Measurements from ENCODE around the gene TCAP. TPM values are rescaled to one million over a fixed set of nuclear protein-coding genes. Genes with fewer than 3 reads are reported as not detected.

TCAP gene
- polyA plus RNA-seq, 1 donor from 2014 or later, result 3.7 TPM

DNA sequence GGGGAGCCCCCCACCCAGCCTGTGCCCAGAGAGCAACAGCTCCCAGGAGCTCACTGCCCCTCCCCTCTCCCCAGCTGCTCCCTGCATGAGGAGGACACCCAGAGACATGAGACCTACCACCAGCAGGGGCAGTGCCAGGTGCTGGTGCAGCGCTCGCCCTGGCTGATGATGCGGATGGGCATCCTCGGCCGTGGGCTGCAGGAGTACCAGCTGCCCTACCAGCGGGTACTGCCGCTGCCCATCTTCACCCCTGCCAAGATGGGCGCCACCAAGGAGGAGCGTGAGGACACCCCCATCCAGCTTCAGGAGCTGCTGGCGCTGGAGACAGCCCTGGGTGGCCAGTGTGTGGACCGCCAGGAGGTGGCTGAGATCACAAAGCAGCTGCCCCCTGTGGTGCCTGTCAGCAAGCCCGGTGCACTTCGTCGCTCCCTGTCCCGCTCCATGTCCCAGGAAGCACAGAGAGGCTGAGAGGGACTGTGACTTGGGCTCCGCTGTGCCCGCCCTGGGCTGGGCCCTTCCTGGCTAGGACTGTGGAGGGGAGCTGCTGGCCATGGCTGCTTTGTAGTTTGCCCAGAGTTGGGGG, 584 bp downstream of the TCAP start:
- H3F3A ChIP-seq (ENCODE audit: insufficient read depth, low read length, poor library complexity, severe bottlenecking), result no peaks in the 10 kb centered on the region
- no peak overlapping the region for H3K4me2 ChIP-seq (ENCODE audit: low read length)
- H3K9me2 ChIP-seq (ENCODE audit: insufficient read depth, low read length), result no peaks in the 10 kb centered on the region
- H3K36me3 ChIP-seq (ENCODE audit: insufficient read depth, low read length), result no peaks in the 10 kb centered on the region
- H4K20me1 ChIP-seq (ENCODE audit: insufficient read depth), result no peaks in the 10 kb centered on the region
- H2AFZ ChIP-seq (ENCODE audit: low read depth, low read length), result no peak overlapping the region
- peaks cover 19% of the 10 kb centered on the region for H3K27me3 ChIP-seq (ENCODE audit: insufficient read depth, low read depth, low read length)
- H3K27ac ChIP-seq (ENCODE audit: low read length), result no peak overlapping the region
- no peak overlapping the region for H3K9ac ChIP-seq (ENCODE audit: low read length)
- H3K79me2 ChIP-seq (replicated peaks; ENCODE audit: insufficient read depth, low read length), result no peaks in the 10 kb centered on the region
- H3K4me3 ChIP-seq (ENCODE audit: low read length), result no peak overlapping the region
- H3K9me3 ChIP-seq (ENCODE audit: low read length), result no peaks in the 10 kb centered on the region
- TF ChIP-seq CTCF (IDR thresholded peaks at IDR 0.05; ENCODE audit: poor library complexity, severe bottlenecking) (no peak), RAD21 (conservative IDR thresholded peaks at IDR 0.05) (no peak), EP300 (conservative IDR thresholded peaks at IDR 0.05; ENCODE audit: poor library complexity, severe bottlenecking) (no peak)
- TF ChIP-seq, protein P1, sequence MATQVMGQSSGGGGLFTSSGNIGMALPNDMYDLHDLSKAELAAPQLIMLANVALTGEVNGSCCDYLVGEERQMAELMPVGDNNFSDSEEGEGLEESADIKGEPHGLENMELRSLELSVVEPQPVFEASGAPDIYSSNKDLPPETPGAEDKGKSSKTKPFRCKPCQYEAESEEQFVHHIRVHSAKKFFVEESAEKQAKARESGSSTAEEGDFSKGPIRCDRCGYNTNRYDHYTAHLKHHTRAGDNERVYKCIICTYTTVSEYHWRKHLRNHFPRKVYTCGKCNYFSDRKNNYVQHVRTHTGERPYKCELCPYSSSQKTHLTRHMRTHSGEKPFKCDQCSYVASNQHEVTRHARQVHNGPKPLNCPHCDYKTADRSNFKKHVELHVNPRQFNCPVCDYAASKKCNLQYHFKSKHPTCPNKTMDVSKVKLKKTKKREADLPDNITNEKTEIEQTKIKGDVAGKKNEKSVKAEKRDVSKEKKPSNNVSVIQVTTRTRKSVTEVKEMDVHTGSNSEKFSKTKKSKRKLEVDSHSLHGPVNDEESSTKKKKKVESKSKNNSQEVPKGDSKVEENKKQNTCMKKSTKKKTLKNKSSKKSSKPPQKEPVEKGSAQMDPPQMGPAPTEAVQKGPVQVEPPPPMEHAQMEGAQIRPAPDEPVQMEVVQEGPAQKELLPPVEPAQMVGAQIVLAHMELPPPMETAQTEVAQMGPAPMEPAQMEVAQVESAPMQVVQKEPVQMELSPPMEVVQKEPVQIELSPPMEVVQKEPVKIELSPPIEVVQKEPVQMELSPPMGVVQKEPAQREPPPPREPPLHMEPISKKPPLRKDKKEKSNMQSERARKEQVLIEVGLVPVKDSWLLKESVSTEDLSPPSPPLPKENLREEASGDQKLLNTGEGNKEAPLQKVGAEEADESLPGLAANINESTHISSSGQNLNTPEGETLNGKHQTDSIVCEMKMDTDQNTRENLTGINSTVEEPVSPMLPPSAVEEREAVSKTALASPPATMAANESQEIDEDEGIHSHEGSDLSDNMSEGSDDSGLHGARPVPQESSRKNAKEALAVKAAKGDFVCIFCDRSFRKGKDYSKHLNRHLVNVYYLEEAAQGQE (IDR thresholded peaks at IDR 0.05; ENCODE audit: borderline replicate concordance), result no peak

GRCh38 chr17:39666231-39666600, 1.1 kb downstream of the TCAP start:
- Histone ChIP-seq H2AFZ (ENCODE audit: low read depth, low read length) (no peak overlapping the region), H3K4me2 (ENCODE audit: low read length) (no peak overlapping the region), H4K20me1 (ENCODE audit: insufficient read depth) (no peaks in the 10 kb centered on the region), H3K9me2 (ENCODE audit: insufficient read depth, low read length) (no peaks in the 10 kb centered on the region), H3F3A (ENCODE audit: insufficient read depth, low read length, poor library complexity, severe bottlenecking) (no peaks in the 10 kb centered on the region), H3K36me3 (ENCODE audit: insufficient read depth, low read length) (no peaks in the 10 kb centered on the region), H3K9me3 (ENCODE audit: low read length) (no peaks in the 10 kb centered on the region), H3K27me3 (ENCODE audit: insufficient read depth, low read depth, low read length) (peaks cover 19% of the 10 kb centered on the region), H3K27ac (ENCODE audit: low read length) (no peak overlapping the region), H3K79me2 (replicated peaks; ENCODE audit: insufficient read depth, low read length) (no peaks in the 10 kb centered on the region), H3K9ac (ENCODE audit: low read length) (no peak overlapping the region), H3K4me3 (ENCODE audit: low read length) (no peak overlapping the region)
- TF ChIP-seq SMC3 (conservative IDR thresholded peaks at IDR 0.05; ENCODE audit: poor library complexity), result no peak
- TF ChIP-seq EZH2 (IDR thresholded peaks at IDR 0.05; ENCODE audit: borderline replicate concordance, insufficient read depth, low read length, poor library complexity, severe bottlenecking), result no peak
- TF ChIP-seq, protein P1 (IDR thresholded peaks at IDR 0.05; ENCODE audit: borderline replicate concordance), result no peak
- no peak for TF ChIP-seq MXI1 (conservative IDR thresholded peaks at IDR 0.05; ENCODE audit: poor library complexity, severe bottlenecking)
- TF ChIP-seq CTCF (IDR thresholded peaks at IDR 0.05; ENCODE audit: poor library complexity, severe bottlenecking), result no peak
- no peak for TF ChIP-seq RAD21 (conservative IDR thresholded peaks at IDR 0.05)
- TF ChIP-seq EP300 (conservative IDR thresholded peaks at IDR 0.05; ENCODE audit: poor library complexity, severe bottlenecking), result no peak
- TF ChIP-seq TAF1 (IDR thresholded peaks at IDR 0.05; ENCODE audit: low read depth), result no peak
- TF ChIP-seq POLR2AphosphoS5 (IDR thresholded peaks at IDR 0.05), result no peak

All from neural cell (in vitro differentiated cells).